AG09309 (cell line): ENCODE data around the gene SLC1A6.

Source experiments
- DNase-seq: peaks from one replicate; pipeline ENCODE4 v3.0.0-alpha.2; 2010; ENCODE audit warnings: low read depth
- H3K4me3 ChIP-seq: 2 replicates; pipeline ENCODE4 v1.5.1; 2011; ENCODE audit warnings: mild to moderate bottlenecking, low read depth, low read length, moderate library complexity; ENCODE audit not compliant: control insufficient read depth
- CTCF ChIP-seq: IDR thresholded peaks from 2 replicates; pipeline ENCODE4 v1.5.1; 2011; ENCODE audit warnings: mild to moderate bottlenecking, low read depth, low read length, inconsistent platforms; ENCODE audit not compliant: insufficient read depth, control insufficient read depth; ENCODE audit errors: missing control alignments

The SLC1A6 gene

GRCh38 chr19:14916848-14917247, 62.8 kb downstream of the SLC1A6 start:
- no peak for TF ChIP-seq CTCF
- no peak for DNase-seq
- no peak overlapping the region for H3K4me3 ChIP-seq

GRCh38 chr19:14915116-14915515, 64.5 kb downstream of the SLC1A6 start:
- H3K4me3 ChIP-seq = no peak overlapping the region
- no peak for DNase-seq
- TF ChIP-seq CTCF = no peak

- TF ChIP-seq CTCF = no peak
- no peak for DNase-seq
- no peak overlapping the region for H3K4me3 ChIP-seq
Measured at GRCh38 chr19:14906711-14907110, 73.0 kb downstream of the SLC1A6 start.

- TF ChIP-seq CTCF = no peak
- DNase-seq = no peak
- H3K4me3 ChIP-seq = no peak overlapping the region
Measured at GRCh38 chr19:14901675-14902260, 77.9 kb downstream of the SLC1A6 start.
